BJ (cell line): ENCODE measurements around the gene B4GALT6. TPM values are rescaled to one million over a fixed set of nuclear protein-coding genes. Genes with fewer than 3 reads are reported as not detected.

Experiments
- CTCF ChIA-PET: fragments of 350-600 bp; formaldehyde crosslinking; extraction: SDS; loops from one replicate; lab custom pipeline; 2021; ENCODE audit warnings: antibody characterized with exemption, inconsistent platforms; lab: Yijun Ruan, JAX
- POLR2A ChIA-PET: fragments of 300-600 bp; sonication (Branson Sonifier 250); formaldehyde crosslinking; extraction: SDS; loops from one replicate; lab custom pipeline; 2021; ENCODE audit warnings: antibody characterized with exemption; lab: Charles Lee
- DNase-seq: peaks from one replicate; pipeline ENCODE4 v3.0.0-alpha.2; 2011; ENCODE audit warnings: low read depth
- H3K27me3 ChIP-seq: 2 replicates; pipeline ENCODE4 v1.6.0; 2011; ENCODE audit warnings: low read length; ENCODE audit not compliant: control insufficient read depth, insufficient read depth
- H3K36me3 ChIP-seq: 2 replicates; pipeline ENCODE4 v1.5.1; 2011; ENCODE audit warnings: low read length; ENCODE audit not compliant: control insufficient read depth, insufficient read depth
- H3K4me3 ChIP-seq: 2 replicates; pipeline ENCODE4 v1.5.1; 2011; ENCODE audit warnings: low read depth, mild to moderate bottlenecking, control low read depth, low read length
- polyA plus RNA-seq: library from polyadenylated mRNA; depleted of rRNA; stranded (reverse); fragments of >200 nt; gene quantifications from 2 replicates; pipeline ENCODE4 v1.2.3, GENCODE V29; 2011
- TF ChIP-seq, protein P1 (sequence below): IDR thresholded peaks from 2 replicates; pipeline ENCODE4 v1.5.1; 2011; ENCODE audit warnings: low read depth, mild to moderate bottlenecking, control low read depth, inconsistent platforms, low read length, moderate library complexity; ENCODE audit not compliant: insufficient read depth

B4GALT6 gene
- polyA plus RNA-seq, 1 experiment, result 0.26 TPM

GRCh38 chr18:31616586-31616985, 67.8 kb downstream of the B4GALT6 start:
- H3K27me3 ChIP-seq, result no peaks in the 10 kb centered on the region
- H3K4me3 ChIP-seq, result no peak overlapping the region
- CTCF ChIA-PET, result no interaction called here
- DNase-seq, result no peak
- H3K36me3 ChIP-seq, result no peaks in the 10 kb centered on the region
- POLR2A ChIA-PET, result no interaction called here
- TF ChIP-seq, protein P1, sequence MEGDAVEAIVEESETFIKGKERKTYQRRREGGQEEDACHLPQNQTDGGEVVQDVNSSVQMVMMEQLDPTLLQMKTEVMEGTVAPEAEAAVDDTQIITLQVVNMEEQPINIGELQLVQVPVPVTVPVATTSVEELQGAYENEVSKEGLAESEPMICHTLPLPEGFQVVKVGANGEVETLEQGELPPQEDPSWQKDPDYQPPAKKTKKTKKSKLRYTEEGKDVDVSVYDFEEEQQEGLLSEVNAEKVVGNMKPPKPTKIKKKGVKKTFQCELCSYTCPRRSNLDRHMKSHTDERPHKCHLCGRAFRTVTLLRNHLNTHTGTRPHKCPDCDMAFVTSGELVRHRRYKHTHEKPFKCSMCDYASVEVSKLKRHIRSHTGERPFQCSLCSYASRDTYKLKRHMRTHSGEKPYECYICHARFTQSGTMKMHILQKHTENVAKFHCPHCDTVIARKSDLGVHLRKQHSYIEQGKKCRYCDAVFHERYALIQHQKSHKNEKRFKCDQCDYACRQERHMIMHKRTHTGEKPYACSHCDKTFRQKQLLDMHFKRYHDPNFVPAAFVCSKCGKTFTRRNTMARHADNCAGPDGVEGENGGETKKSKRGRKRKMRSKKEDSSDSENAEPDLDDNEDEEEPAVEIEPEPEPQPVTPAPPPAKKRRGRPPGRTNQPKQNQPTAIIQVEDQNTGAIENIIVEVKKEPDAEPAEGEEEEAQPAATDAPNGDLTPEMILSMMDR, result no peak

GRCh38 chr18:31614044-31614443, 70.3 kb downstream of the B4GALT6 start:
- Histone ChIP-seq H3K36me3 (no peaks in the 10 kb centered on the region), H3K4me3 (no peak overlapping the region), H3K27me3 (no peaks in the 10 kb centered on the region)
- ChIA-PET POLR2A (no interaction called here), CTCF (no interaction called here)
- TF ChIP-seq, protein P1, result no peak
- no peak for DNase-seq

GRCh38 chr18:31612124-31612523, 72.3 kb downstream of the B4GALT6 start:
- H3K36me3 ChIP-seq, result no peaks in the 10 kb centered on the region
- CTCF ChIA-PET, result no interaction called here

DNA sequence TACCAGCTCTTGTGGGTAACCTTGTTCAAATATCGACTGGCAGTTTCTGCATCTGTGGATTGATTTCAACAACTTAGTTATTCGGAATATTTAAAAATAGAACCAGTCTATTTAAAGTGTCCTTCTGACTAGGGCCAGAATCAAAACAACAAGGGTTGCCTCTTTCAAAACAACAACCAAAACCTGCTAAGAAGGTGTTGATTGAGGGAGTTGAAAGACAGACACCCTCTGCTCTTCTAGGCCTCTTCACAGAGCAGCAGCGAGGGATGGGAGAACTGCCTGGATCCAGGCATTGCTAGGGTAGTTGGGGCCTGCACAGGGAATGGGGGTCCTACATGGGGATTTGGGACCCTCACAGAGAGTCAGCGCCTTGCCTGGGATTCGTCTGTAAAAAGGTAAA, 72.9 kb downstream of the B4GALT6 start:
- TF ChIP-seq, protein P1, result no peak
- CTCF ChIA-PET, result no interaction called here
- H3K36me3 ChIP-seq, result no peaks in the 10 kb centered on the region
- POLR2A ChIA-PET, result no interaction called here
- H3K4me3 ChIP-seq, result no peak overlapping the region
- no peak for DNase-seq
- H3K27me3 ChIP-seq, result no peaks in the 10 kb centered on the region

More at GRCh38 chr18:31612124-31612523, 72.3 kb downstream of the B4GALT6 start:
- TF ChIP-seq, protein P1, result no peak
- DNase-seq, result no peak
- POLR2A ChIA-PET, result no interaction called here
- Histone ChIP-seq H3K27me3 (no peaks in the 10 kb centered on the region), H3K4me3 (no peak overlapping the region)

DNA sequence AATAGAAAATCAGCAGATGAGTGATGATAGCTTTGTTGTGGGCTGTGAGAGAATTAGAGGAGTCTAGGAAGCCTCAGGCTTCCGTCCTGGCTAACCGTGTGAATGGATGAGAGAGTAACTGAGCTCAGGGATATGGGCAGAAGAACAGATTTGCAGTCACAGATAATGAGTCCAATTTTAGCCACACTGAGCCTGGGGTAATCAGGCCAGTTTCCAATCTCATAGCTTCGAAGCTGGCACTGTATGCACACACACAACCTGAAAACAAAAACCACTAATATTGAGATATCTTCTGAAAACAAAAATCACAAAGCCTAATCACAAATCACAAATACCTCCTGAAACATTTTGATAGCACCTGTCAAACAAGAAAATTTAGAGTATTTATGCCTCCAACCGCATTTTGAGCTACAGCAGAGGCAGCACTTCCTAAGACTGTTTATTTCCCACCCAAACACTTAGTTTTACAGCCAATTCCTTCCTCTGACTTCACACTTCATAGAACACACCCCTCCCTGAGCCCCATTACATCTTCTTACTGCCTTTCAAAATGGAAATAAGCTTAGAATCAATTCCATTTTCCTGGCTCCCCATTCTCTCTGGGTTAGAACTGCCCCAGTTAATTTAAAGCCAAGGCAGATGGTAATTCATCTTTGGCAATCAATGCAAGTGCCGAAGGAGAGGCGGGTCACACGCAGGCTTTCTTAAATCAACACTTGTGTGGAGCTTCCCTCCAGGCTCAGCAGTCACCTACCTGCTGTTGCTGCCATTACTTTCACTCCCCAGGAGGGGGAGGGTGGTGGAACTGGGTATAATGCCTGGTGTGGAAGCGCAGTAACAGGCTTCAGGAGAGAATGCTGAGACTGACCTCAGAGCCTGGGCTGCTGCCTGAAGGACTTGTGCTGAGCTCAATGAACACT, 73.8 kb downstream of the B4GALT6 start:
- Histone ChIP-seq H3K4me3 (no peak overlapping the region), H3K36me3 (no peaks in the 10 kb centered on the region), H3K27me3 (no peaks in the 10 kb centered on the region)
- ChIA-PET POLR2A (no interaction called here), CTCF (no interaction called here)
- TF ChIP-seq, protein P1, result no peak
- DNase-seq, result no peak
